H7 (cell line): ENCODE data around the gene INPP4B. TPM values are rescaled to one million over a fixed set of nuclear protein-coding genes. Genes with fewer than 3 reads are reported as not detected.
"Not testable (repeated sequence)": the region's sequence is repeated elsewhere in the genome, so short reads cannot be mapped to it uniquely, and the experiment has no call there.

Experiments
- DNase-seq: peaks from one replicate; pipeline ENCODE4 v3.0.0; 2012
- H3K27me3 ChIP-seq: 2 replicates; pipeline ENCODE4 v1.6.0; 2011; ENCODE audit warnings: mild to moderate bottlenecking, low read length; ENCODE audit not compliant: control insufficient read depth, insufficient read depth
- H3K36me3 ChIP-seq: replicated peaks from 2 replicates; pipeline ENCODE4 v1.5.1; 2011; ENCODE audit warnings: low read length; ENCODE audit not compliant: control insufficient read depth, insufficient read depth
- H3K4me3 ChIP-seq: 2 replicates; pipeline ENCODE4 v1.5.1; 2011; ENCODE audit warnings: low read depth, mild to moderate bottlenecking, control low read depth, low read length, moderate library complexity; ENCODE audit not compliant: insufficient read depth
- total RNA-seq: library from RNA; depleted of rRNA; stranded (reverse); fragments of >200 nt; shearing (Covaris generic); gene quantifications from 2 replicates; pipeline ENCODE4 v1.2.3, GENCODE V29; 2014

Gene INPP4B
- total RNA-seq, 1 experiment from 2014 or later, result 2.2 TPM

DNA sequence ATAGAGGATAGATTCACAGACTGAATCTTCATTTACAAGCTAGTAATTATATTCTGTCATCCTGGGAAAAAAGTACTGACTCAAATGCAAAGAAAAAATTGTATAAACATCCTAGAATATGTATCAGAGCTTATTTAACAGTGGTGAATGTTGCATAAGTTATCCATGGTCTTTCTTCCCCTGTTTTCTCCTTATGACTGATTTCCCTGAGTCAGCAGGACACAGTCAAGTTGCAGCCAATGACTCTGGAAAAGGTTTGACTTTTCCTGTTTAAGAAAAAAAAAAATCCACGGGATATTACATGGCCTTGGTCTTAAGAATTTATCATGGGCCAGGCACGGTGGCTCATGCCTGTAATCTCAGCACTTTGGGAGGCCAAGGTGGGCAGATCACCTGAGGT is 36.5 kb downstream of the INPP4B start:
- no peaks in the 10 kb centered on the region for H3K36me3 ChIP-seq
- H3K27me3 ChIP-seq, result no peaks in the 10 kb centered on the region
- H3K4me3 ChIP-seq, result no peak overlapping the region
- no peak for DNase-seq

GRCh38 chr4:142803879-142804278 is 42.2 kb downstream of the INPP4B start:
- not testable (repeated sequence) for H3K36me3 ChIP-seq, DNase-seq, H3K4me3 ChIP-seq, H3K27me3 ChIP-seq

DNA sequence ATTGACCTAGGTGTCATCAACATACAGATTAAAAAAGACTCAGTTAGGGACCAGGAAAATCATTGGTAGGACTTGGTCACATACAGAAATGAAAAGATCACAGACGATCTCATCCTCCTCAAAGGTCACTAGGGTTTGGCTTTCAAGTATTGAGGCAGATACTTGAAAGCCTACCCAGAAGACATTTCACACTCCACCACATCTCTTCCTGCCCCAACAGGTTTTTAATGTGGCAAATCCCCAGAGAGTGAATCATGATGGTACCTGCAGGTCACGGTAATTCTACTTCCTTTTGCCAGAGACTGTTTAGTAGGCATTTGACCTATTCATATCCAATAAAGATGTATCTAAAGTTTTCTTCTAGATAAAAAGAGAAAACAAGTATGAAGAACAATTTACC is 44.1 kb downstream of the INPP4B start:
- no peak for DNase-seq
- no peaks in the 10 kb centered on the region for H3K36me3 ChIP-seq
- no peaks in the 10 kb centered on the region for H3K27me3 ChIP-seq
- H3K4me3 ChIP-seq, result no peak overlapping the region

DNA sequence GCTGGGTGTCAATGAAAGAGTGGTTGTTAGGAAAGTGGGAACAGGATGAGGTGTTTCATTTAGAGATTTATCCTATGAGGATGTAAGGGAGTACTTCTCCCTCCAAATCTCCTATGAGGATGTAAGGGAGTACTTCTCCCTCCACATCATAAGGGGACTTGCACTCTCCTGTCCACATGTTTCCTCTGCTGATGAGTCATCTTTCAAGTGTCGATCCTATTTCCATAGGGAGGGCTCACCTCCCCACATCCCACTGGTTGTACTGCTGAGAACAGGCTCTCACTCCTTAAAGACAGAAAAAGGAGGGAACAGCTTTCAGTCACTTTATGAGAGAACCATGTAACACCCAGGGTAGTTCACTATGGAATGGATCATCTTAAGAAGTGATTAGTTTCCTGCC is 65.0 kb downstream of the INPP4B start:
- Histone ChIP-seq H3K36me3 (no peaks in the 10 kb centered on the region), H3K4me3 (no peak overlapping the region), H3K27me3 (no peaks in the 10 kb centered on the region)
- DNase-seq, result no peak

DNA sequence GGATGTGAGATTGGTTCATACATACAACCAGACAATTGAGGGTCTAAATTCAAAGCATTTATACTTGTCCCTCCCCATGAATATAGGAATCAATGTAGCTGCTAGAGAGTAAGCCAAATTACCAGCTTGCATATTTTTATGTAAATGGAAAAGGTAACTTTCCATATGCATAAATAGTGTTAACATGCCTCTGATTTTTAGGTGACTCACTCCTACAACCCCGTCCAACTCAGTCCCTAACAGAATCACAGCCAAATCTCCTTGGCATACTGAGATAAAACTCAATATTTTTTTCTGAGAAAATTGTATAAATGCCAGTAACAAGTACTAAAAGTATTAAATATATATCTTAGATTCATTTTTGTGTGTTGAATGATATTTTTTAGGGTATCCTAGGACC is 67.2 kb downstream of the INPP4B start:
- H3K36me3 ChIP-seq, result no peaks in the 10 kb centered on the region
- DNase-seq, result no peak
- H3K4me3 ChIP-seq, result no peak overlapping the region
- no peaks in the 10 kb centered on the region for H3K27me3 ChIP-seq

DNA sequence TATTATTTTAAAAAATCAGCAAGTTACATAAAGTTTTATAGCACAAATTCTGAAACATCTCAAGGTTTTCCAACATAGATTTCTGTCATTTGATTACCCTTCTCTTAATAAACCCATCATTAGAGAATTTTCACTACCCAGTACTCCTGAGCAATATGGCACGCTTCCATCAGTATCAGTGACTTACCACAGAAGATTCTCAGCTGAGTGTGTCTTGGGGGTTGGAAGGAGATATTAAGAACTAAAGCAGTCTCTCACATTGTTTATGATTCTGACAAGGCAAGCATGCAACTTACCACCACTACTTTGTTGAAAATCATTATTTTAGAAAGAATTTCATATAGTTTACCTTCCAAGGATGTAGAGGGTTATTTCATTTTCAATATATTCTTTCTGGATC is 67.7 kb downstream of the INPP4B start:
- Histone ChIP-seq H3K27me3 (no peaks in the 10 kb centered on the region), H3K36me3 (no peaks in the 10 kb centered on the region), H3K4me3 (no peak overlapping the region)
- no peak for DNase-seq

- DNase-seq, result no peak
- Histone ChIP-seq H3K4me3 (no peak overlapping the region), H3K27me3 (no peaks in the 10 kb centered on the region), H3K36me3 (no peaks in the 10 kb centered on the region)
Measured at GRCh38 chr4:142777045-142777743, 68.9 kb downstream of the INPP4B start.

DNA sequence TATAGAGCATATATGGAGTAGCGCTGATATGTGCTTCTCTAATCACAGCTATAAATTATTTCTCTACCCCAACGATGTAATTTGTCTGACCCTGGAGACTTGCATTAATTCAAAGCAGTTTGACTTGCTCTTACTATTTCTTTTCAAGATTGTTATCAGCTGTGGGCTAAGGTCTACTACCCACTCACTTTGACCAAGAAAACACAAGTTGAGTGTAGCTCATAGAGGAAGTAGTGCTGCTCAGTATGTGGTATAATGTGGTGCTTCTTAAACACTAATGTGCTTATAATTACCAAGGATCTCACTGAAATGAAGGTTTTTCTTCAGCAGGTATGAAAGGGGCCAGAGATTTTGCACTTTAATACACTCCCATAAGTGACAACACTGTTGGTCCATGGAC is 70.1 kb downstream of the INPP4B start:
- H3K4me3 ChIP-seq, result no peak overlapping the region
- no peaks in the 10 kb centered on the region for H3K27me3 ChIP-seq
- H3K36me3 ChIP-seq, result no peaks in the 10 kb centered on the region
- DNase-seq, result no peak

DNA sequence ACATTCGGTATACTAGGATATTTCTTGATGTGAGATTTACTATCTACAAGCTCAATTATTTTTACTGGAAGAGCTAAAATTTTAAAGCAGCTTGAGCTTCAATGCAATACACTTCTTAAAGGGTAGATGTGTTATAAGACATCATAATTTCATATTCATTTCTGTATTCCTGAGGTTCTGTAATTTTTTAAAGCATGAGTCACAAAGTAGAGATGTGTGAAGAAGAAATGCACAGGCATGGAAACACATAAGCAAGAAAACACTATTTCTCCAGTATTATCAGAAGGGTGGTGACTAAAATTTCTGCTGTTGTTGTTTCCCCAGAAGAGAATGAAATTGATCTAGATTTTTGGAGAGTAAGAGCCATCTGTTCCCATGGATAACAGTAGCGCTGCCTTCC is 72.6 kb downstream of the INPP4B start:
- Histone ChIP-seq H3K27me3 (no peaks in the 10 kb centered on the region), H3K36me3 (no peaks in the 10 kb centered on the region), H3K4me3 (no peak overlapping the region)
- no peak for DNase-seq

- H3K4me3 ChIP-seq, result no peak overlapping the region
Measured at GRCh38 chr4:142762280-142762679, 83.8 kb downstream of the INPP4B start.

GRCh38 chr4:142752202-142752786 is 93.8 kb downstream of the INPP4B start:
- H3K36me3 ChIP-seq, result no peaks in the 10 kb centered on the region
- DNase-seq, result no peak
- H3K27me3 ChIP-seq, result no peaks in the 10 kb centered on the region
- no peak overlapping the region for H3K4me3 ChIP-seq

More at GRCh38 chr4:142762280-142762679, 83.8 kb downstream of the INPP4B start:
- no peak for DNase-seq
- H3K36me3 ChIP-seq, result no peaks in the 10 kb centered on the region
- H3K27me3 ChIP-seq, result no peaks in the 10 kb centered on the region

DNA sequence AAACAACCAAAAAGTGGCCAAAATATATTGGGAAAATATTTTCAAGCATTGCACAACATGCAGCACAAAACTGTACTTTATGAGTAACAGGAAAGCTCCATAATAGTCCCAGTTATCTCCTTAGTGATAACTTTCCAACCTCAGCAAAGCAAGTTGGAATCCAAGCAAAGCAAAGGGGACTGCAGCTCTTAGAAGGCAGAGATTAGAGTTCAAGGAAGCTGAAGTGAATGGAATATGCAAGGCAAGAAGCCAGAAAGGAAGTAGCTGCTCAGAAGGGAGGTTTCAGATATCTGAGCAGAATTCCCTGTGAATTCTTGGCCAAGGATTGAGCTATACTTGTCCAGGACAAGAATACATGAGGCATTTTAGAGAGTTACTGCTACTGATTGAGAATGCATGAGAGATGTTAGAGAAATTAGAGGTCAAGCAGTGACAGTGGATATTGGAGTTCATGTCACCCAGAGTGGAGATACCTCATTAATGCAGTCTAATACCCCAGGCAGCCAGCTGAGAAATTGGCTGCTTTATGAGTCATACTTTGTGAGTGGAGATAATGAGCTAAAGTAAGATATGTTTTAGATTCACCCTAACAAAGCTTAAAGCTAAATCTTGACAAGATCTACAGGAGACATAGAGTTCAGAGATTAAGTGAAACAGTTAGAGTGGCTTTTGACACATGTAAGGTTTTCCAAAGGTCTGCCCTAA is 102.8 kb downstream of the INPP4B start:
- DNase-seq, result no peak
- no peaks in the 10 kb centered on the region for H3K27me3 ChIP-seq
- no peak overlapping the region for H3K4me3 ChIP-seq
- H3K36me3 ChIP-seq, result no peaks in the 10 kb centered on the region

DNA sequence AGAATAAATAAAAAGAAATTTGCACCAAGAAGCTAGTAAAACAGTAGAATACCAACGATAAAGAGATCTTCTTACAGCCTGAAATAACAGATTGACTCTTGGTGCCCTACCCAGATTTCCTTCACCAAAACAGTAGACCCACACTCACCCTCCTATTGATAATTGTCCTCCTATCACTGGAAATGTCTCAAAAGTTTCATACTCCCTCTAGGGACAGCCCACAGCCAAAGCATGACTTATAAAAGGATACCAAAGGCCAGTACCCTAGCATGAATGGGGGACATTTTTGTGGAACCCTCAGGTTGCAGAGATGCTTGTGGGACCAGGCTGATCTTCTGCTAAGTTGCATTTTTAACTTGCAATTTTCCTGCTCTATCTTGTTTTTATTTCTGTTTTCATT is 104.1 kb downstream of the INPP4B start:
- no peak for DNase-seq
- H3K4me3 ChIP-seq, result no peak overlapping the region
- H3K36me3 ChIP-seq, result no peaks in the 10 kb centered on the region
- no peaks in the 10 kb centered on the region for H3K27me3 ChIP-seq

GRCh38 chr4:142728233-142728632 is 117.9 kb downstream of the INPP4B start:
- no peaks in the 10 kb centered on the region for H3K27me3 ChIP-seq

DNA sequence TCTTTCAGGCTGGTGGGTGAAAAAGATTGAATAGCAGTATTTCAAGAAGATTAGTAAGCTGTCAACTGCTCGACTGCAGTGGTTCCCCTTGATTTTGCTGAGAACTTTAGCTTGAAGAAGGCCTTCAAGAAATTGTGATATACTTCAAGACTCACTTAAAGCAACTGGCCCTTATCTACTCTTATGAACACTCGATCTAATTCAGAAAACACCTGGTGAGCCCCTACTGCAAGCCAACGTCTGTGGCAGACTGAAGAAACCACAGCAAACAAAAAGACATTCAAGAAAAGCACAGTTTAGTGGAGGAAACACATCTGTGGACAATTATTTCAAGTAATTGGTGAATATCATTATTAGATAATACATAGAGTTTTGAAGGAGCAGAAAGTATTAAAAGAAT is 119.0 kb downstream of the INPP4B start:
- Histone ChIP-seq H3K27me3 (no peaks in the 10 kb centered on the region), H3K36me3 (no peaks in the 10 kb centered on the region), H3K4me3 (no peak overlapping the region)
- DNase-seq, result no peak

More at GRCh38 chr4:142728233-142728632, 117.9 kb downstream of the INPP4B start:
- Histone ChIP-seq H3K4me3 (no peak overlapping the region), H3K36me3 (no peaks in the 10 kb centered on the region)
- DNase-seq, result no peak
